ENCODE results near the gene PTPRD. TPM values are rescaled to one million over a fixed set of nuclear protein-coding genes. Genes with fewer than 3 reads are reported as not detected.

Gene PTPRD
- total RNA-seq, 1 experiment from 2014 or later: 1.8 TPM

DNA sequence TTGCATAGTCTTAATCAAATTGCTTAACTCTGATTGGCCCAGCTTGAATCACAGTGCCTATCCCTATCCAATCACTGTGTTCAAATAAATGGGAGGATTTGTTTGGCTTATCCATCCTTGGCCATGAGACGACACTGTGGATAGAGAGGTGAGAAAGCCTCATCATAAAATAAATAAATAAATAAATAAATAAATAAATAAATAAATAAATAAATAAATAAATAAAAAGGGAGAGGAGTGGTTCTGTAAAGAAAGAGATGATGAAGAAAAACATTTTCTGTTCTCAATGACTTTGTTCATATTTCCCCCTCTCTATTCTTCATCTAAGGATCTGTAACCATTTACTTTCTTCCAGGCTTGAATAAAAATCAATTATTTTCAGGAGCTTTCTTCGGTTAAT is 74.7 kb downstream of the PTPRD start:
- no peaks in the 10 kb centered on the region for H3K27me3 Mint-ChIP-seq (ENCODE audit: unreplicated experiment)
- CTCF ChIA-PET: no interaction called here
- H3K36me3 Mint-ChIP-seq (ENCODE audit: insufficient read depth, unreplicated experiment): no peaks in the 10 kb centered on the region
- DNase-seq: no peak
- H3K9me3 Mint-ChIP-seq (ENCODE audit: low read depth, unreplicated experiment): no peaks in the 10 kb centered on the region
- intact Hi-C loops (cut with micrococcal nuclease; ENCODE audit: unreplicated experiment): no loop called here
- no TSS peak for BruUV-seq (replicated peaks)
- no peaks in the 10 kb centered on the region for H3K4me1 Mint-ChIP-seq (ENCODE audit: low read depth, unreplicated experiment)
- no peak overlapping the region for H3K27ac Mint-ChIP-seq (ENCODE audit: unreplicated experiment)
- no peak for TF ChIP-seq CTCF (IDR thresholded peaks at IDR 0.05; ENCODE audit: unreplicated experiment)
- no peak overlapping the region for H3K4me3 Mint-ChIP-seq (ENCODE audit: low read depth, unreplicated experiment)

GRCh38 chr9:10534850-10535249 is 78.0 kb downstream of the PTPRD start:
- no peaks in the 10 kb centered on the region for H3K27me3 Mint-ChIP-seq (ENCODE audit: unreplicated experiment)
- intact Hi-C loops (cut with micrococcal nuclease; ENCODE audit: unreplicated experiment): no loop called here
- no peaks in the 10 kb centered on the region for H3K36me3 Mint-ChIP-seq (ENCODE audit: insufficient read depth, unreplicated experiment)
- no peaks in the 10 kb centered on the region for H3K4me1 Mint-ChIP-seq (ENCODE audit: low read depth, unreplicated experiment)
- no TSS peak for BruUV-seq (replicated peaks)
- no peaks in the 10 kb centered on the region for H3K9me3 Mint-ChIP-seq (ENCODE audit: low read depth, unreplicated experiment)
- H3K27ac Mint-ChIP-seq (ENCODE audit: unreplicated experiment): no peak overlapping the region
- TF ChIP-seq CTCF (IDR thresholded peaks at IDR 0.05; ENCODE audit: unreplicated experiment): no peak
- no peak overlapping the region for H3K4me3 Mint-ChIP-seq (ENCODE audit: low read depth, unreplicated experiment)
- DNase-seq: no peak
- CTCF ChIA-PET: no interaction called here

DNA sequence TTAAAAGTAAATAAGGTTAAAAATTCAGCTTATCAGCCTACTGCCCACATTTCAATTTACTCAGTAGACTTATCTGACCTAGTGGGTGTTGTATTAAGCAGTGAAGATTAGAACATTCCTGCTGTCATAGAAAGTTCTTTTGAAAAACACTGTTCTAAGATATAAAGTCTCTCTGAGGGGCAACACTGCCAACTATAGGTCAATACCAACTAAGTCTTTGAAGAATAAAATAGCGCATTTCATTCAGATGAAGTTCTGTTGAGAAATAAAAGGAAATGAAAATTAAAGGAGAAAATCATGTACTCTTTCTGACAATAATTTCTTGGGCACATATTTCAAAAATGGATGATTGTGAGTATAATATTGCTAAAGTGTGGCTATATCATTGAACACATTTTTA is 86.8 kb downstream of the PTPRD start:
- BruUV-seq (replicated peaks): no TSS peak
- Mint-ChIP-seq H3K4me3 (ENCODE audit: low read depth, unreplicated experiment) (no peak overlapping the region), H3K27ac (ENCODE audit: unreplicated experiment) (no peak overlapping the region), H3K9me3 (ENCODE audit: low read depth, unreplicated experiment) (no peaks in the 10 kb centered on the region), H3K27me3 (ENCODE audit: unreplicated experiment) (no peaks in the 10 kb centered on the region), H3K36me3 (ENCODE audit: insufficient read depth, unreplicated experiment) (no peaks in the 10 kb centered on the region), H3K4me1 (ENCODE audit: low read depth, unreplicated experiment) (no peaks in the 10 kb centered on the region)
- CTCF ChIA-PET: no interaction called here
- intact Hi-C loops (cut with micrococcal nuclease; ENCODE audit: unreplicated experiment): no loop called here
- no peak for DNase-seq
- no peak for TF ChIP-seq CTCF (IDR thresholded peaks at IDR 0.05; ENCODE audit: unreplicated experiment)

- H3K36me3 Mint-ChIP-seq (ENCODE audit: insufficient read depth, unreplicated experiment): no peaks in the 10 kb centered on the region
- no peaks in the 10 kb centered on the region for H3K27me3 Mint-ChIP-seq (ENCODE audit: unreplicated experiment)
- no peak overlapping the region for H3K4me3 Mint-ChIP-seq (ENCODE audit: low read depth, unreplicated experiment)
- DNase-seq: no peak
- BruUV-seq (replicated peaks): no TSS peak
- CTCF ChIA-PET: no interaction called here
- no peaks in the 10 kb centered on the region for H3K4me1 Mint-ChIP-seq (ENCODE audit: low read depth, unreplicated experiment)
- intact Hi-C loops (cut with micrococcal nuclease; ENCODE audit: unreplicated experiment): no loop called here
- H3K27ac Mint-ChIP-seq (ENCODE audit: unreplicated experiment): no peak overlapping the region
- H3K9me3 Mint-ChIP-seq (ENCODE audit: low read depth, unreplicated experiment): no peaks in the 10 kb centered on the region
- no peak for TF ChIP-seq CTCF (IDR thresholded peaks at IDR 0.05; ENCODE audit: unreplicated experiment)
These were observed 89.6 kb downstream of the PTPRD start for GRCh38 chr9:10523164-10523563.

GRCh38 chr9:10512144-10512543 is 100.7 kb downstream of the PTPRD start:
- TF ChIP-seq CTCF (IDR thresholded peaks at IDR 0.05; ENCODE audit: unreplicated experiment): no peak
- Mint-ChIP-seq H3K36me3 (ENCODE audit: insufficient read depth, unreplicated experiment) (no peaks in the 10 kb centered on the region), H3K27me3 (ENCODE audit: unreplicated experiment) (no peaks in the 10 kb centered on the region), H3K9me3 (ENCODE audit: low read depth, unreplicated experiment) (peaks cover 8% of the 10 kb centered on the region), H3K27ac (ENCODE audit: unreplicated experiment) (no peak overlapping the region), H3K4me1 (ENCODE audit: low read depth, unreplicated experiment) (no peaks in the 10 kb centered on the region), H3K4me3 (ENCODE audit: low read depth, unreplicated experiment) (no peak overlapping the region)
- BruUV-seq (replicated peaks): no TSS peak
- CTCF ChIA-PET: no interaction called here
- intact Hi-C loops (cut with micrococcal nuclease; ENCODE audit: unreplicated experiment): no loop called here
- no peak for DNase-seq

Data from Calu3 (cell line).